HG03558 (cell line): ENCODE results near the gene PNPLA1.
"Not testable (repeated sequence)": the region's sequence is repeated elsewhere in the genome, so short reads cannot be mapped to it uniquely, and the experiment has no call there.

Experiments
- ATAC-seq: cut with Tn5 transposase; IDR thresholded peaks from one replicate; pipeline ENCODE4 v1.9.1; 2021; ENCODE audit warnings: moderate number of reproducible peaks; ENCODE audit not compliant: unreplicated experiment; ENCODE audit errors: extremely low read depth

PNPLA1 gene

DNA sequence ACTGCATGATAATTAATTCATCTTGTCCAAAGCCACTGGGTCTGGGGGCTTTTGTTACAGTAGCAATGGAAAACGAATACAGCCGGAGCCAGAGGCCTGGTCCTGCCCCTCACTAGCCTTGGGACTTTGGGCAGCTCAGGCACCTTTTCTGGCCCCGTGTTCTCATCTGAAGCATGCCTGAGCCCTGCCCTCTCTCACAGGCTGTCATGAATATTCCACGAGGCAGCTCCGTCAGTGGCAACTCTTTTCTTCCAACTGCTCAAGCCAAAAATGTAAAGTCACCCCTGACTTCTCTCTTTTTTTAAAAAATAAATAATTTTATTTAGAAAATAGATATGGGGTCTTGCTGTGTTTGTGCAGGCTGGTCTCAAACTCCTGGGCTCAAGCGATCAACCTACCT, 61.5 kb downstream of the PNPLA1 start:
- no peak for ATAC-seq

DNA sequence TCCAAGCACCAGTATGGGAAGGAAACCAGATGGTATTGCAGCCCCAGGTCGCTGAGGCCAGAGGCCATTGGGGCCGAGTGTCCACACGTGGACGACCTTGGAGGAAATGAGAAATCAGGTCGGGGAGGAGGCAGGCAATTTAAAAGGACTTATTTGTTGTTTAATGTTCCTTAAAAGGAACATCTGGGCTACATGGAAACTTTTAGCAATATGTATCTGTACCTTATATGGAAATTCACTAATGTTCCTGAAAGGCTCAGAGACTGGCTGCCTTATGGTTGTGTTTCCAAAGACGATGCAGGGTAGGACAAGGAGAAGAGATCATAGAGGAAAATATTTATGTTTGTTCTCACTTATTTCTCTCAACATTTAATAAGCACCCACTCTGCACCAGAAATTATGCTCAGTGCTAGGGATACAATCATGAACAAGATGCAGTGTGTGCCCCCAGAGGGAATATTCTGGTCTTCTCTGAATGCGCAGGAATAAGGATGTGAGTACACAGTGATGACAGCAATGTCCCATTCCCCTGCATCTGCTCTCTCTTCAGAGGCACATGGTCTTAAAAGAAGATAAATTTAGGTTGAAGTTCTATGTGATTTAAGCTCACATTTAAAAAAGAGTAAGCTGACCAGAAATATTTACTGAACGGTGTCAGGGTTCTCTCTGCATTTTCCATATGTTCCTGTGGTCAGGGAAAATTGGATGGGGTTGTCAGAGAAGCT, 63.5 kb downstream of the PNPLA1 start:
- no peak for ATAC-seq

DNA sequence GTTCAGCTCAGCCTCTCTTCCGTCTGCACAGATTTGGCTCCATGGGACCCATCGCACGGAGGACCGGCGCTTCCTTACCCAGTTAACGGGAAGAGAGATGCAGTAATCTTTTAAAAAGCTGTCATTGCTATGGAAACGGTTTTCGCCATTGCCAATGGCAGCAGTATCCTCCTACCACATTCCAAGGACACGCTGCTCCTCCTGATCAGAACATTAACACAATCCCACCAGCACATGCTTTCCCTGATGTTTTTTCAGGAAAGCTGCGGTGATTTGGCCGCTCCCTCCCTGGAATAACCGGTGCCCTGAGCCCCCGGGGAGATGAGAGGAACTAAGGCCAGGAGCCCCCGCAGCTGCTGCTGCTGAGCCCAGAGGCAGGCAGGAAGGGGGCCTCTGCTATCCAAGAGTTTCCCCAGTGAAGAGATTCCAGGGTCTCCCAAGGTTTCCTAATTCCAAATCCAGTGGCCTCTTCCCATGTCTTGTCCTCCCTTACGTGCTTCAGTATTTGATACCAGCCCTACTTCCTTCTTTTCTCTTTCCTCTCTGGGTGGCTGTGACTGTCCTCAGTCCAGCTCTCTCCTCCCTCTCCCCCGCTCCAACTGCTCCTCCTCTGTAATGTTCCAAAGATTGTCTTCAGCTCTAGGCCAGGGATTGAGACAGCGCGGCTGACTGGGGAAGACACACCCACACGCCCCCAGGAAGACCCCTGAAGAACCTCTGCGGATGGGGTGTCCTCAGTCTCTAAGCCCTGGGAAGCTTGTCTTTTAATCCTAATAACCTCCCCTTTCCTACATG, 64.3 kb downstream of the PNPLA1 start:
- no peak for ATAC-seq

DNA sequence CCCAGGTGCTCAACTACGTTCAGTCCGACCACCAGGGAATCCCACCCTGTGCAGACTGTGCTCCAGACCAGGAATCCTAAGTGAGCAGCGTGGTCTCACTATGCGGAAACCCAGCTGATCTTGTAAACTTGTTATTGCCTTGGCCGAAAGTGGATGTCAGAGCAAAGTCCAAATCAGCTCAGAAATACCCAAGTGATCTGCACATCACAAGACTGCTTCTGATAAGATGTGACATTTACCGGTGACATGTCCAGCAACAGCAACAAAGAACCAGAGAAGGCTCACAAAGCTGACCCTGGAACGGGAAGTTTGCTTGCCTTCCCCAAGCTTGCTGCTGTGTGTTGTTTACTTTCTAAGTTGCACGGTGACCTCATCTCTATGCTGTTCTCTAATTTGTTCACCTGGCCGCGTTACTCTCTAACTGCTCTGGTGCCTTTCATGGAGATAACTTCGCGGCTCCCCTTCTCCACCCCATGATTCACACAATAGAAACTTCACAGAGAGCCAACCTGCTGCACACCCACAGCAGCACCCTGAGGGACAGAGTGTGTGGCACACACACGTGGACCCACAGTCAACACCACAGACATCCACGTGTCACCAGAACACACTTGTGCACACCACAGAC, 65.1 kb downstream of the PNPLA1 start:
- ATAC-seq, result no peak

DNA sequence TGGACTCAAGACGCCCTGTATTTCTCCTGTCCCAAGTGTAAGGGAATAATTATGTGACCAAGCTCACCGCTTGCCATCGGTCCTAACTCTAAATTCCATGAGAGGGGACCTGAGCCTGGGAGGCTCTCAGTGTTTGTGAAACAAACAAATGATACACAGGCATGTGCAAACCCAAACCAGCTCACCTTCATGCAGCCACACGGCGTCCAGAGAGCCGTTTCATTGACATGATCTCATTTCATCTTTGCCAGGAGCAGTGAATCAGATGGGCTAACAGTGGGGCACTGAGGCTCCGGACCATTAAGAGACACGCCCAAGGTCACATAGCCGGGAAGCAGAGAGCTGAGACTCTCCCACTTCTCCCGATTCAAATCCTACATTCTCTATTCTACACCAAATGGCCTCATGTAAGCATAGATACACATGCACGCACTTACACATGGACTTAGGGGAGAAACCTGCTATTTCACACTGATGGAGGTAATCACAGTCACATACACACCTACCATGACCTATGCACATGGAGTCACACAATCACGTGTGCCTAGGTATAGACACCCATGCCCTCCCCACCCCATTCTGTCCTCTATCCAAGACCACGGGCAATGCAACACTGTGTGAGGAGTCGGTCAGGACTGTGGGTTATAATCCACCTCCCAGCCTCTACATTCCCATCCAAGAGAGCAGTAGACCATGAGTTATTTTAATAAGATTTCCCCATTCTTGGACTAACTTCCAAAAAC, 65.8 kb downstream of the PNPLA1 start:
- ATAC-seq, result no peak

DNA sequence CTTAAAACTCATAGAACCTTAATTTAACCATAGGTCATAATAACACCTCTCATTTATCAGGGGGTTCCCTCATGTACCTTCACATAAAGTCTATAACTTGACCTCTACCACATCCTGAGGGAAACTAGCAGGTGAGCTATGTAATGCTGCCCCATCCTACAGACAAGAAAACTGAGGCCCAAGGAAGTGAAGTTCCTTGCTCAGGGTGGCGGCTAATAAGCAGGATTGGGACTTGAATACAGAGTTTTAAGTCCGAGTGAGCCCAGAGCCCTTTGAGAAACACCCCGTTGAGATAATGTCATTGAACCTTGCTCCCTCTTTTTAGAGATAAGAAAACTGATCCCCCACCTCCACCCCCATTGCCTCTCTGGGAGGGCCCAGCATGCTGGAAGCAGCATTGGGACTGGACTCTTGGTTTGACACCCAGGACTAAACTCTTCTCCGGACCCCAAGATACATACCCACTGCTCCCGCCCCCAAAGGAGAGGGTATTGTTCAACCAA, 66.4 kb downstream of the PNPLA1 start:
- no peak for ATAC-seq

DNA sequence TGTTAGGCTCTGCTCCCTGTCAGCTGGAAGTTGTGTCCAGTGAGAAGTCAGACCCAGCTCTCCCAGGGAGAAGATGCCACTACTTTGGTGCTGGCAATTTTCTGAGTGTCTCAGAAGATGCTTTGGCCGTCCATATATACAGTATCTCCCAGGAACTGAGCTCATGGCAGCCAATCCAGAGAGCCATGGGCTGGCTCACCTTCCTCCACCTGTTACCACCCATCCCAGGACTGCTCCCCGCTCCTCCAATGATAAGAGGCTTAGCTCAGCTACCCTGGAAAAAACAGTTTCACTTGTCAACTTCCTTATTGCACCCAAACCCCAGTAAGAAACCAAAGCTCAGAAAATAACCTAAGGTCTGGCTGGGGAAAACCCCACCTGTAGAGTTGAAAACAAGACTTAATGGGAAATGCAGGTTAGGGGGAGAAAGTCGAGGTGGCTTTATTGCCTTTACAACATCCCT, 67.0 kb downstream of the PNPLA1 start, which contains the start of gene BNIP5:
Gene BNIP5, minus strand, starts transcription at position 110 of the 463 bp plus-strand sequence. CDS start 6,198 bp downstream, outside the sequence.
- no peak for ATAC-seq

DNA sequence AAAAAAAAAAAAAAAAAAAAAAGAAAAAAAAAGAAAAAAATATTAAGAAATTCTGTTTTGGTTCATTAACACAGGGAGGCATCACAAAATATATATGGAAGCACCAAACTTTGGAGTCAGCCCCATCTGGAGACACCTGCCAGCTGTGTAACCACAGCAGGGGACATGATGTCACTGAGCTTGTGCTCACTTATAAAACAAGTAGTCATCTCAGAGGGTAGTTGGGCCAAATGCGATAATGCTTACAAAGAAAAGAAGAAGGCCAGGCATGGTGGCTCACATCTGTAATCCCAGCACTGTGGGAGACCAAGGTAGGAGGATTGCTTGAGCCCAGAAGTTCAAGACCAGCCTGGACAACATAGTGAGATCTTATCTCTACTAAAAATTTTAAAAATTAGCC, 68.0 kb downstream of the PNPLA1 start:
- ATAC-seq, result no peak

DNA sequence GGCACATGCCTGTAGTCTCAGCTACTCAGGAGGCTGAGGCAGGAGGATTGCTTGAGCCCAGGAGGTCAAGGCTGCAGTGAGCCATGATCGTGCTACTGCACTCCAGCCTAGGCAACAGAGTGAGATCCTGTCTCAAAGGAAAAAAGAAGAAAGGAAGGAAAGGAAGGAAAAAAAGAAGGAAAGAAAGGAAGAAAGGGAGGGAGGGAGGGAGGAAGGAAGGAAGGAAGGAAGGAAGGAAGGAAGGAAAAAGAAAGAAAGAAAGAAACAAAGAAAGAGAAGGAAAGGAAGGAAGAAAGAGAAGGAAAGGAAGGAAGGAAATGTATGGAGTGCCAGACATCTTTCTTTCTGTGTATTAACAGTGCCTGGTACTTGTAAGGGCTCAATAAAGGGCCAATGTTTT, 68.4 kb downstream of the PNPLA1 start:
- not testable (repeated sequence) for ATAC-seq

DNA sequence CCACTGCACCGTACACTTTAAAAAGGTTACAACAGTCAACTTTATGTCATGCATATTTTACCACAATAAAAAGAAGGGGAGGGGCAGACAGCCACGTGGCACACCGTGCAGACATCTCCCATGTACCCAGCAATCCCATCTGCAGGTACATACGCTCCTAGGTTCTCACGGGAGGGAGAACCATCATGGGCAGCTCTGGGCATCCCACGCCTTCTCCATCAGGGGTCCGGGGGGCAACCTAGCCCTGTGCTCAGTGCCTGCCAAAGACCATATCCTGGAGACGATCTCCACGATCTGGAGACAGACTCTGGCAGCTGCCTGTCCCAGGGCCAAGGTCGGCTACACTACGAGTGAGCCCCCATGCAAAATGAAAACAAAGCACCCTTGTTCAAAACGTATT, 69.3 kb downstream of the PNPLA1 start:
- ATAC-seq, result no peak

DNA sequence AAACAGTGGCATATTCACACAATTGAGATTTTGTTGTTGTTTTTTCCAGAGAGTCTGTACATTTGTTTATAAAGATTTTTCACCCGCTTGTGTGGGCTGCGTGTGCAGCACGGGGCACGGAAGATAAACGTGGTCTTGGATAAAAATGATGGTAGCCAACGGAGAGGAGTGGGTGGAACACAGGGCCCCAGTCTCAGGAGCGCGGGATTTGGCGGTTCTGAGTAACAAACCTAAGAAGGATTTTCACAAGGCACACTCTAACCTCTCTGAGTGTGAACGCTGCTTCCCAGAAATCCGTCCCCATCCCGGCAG, 70.4 kb downstream of the PNPLA1 start:
- no peak for ATAC-seq

DNA sequence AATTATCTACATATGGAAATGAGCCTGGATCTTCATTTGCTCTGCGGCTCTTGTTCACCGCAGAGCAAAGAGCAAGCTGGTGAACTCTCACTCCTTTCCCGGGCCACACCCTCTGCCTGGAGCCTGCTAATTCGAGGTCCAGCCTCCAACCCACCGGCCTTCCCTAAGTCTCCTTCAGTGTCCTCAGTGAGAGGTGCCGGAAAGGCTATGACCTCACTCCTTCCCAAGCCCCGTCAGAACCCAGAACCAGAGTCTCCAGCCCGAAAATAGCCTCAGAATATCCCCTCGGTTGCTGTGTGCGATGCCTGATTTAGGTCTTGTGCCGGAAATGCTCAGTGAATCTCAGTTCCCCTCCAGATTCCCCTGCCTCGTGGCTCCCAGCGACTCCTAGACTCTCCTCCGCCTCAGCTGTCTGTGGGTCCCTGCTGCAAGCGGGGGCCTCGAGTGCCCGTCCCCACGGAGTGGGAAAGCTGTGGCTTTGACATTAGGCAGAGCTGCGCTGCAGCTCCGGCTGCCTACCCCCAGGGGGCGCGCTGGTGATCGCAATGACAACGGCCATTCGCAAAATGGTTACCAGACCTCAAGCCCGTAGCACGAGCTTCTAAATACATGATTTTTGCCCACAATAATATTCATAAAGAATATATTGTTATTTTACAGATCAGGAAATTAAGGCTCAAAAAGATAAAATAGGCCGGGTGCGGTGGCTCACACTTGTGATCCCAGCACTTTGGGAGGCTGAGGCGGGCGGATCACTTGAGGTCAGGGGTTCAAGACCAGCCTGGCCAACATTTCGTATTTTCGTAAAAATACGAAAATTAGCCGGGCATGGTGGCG, 71.0 kb downstream of the PNPLA1 start:
- ATAC-seq, result no peak

DNA sequence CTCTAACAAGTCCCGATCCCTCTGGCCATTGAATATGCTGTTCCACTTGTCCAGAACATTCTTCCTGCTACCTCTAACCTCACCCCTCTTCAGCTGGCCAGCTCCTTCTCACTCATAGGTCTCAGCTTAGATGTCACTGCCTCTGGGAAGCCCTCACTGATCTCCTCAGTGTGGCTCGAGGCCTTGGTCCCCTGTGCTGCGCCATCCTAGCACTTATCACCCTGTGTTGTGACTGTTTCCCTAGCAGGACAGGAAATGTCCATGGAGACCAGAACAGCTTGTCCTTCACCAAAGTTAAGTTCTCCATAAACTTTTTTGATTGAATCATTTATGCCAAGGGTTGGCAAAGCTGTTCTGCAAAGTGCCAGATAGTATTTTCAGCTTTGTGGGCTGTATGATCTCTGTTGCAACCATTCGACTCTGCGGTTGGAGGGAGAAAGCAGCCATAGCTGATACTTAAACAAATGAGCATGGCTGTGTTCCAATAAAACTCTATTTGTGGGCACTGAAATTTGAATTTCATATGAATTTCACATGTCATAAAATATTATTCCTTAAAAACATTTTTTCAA, 73.3 kb downstream of the PNPLA1 start:
- ATAC-seq, result no peak

DNA sequence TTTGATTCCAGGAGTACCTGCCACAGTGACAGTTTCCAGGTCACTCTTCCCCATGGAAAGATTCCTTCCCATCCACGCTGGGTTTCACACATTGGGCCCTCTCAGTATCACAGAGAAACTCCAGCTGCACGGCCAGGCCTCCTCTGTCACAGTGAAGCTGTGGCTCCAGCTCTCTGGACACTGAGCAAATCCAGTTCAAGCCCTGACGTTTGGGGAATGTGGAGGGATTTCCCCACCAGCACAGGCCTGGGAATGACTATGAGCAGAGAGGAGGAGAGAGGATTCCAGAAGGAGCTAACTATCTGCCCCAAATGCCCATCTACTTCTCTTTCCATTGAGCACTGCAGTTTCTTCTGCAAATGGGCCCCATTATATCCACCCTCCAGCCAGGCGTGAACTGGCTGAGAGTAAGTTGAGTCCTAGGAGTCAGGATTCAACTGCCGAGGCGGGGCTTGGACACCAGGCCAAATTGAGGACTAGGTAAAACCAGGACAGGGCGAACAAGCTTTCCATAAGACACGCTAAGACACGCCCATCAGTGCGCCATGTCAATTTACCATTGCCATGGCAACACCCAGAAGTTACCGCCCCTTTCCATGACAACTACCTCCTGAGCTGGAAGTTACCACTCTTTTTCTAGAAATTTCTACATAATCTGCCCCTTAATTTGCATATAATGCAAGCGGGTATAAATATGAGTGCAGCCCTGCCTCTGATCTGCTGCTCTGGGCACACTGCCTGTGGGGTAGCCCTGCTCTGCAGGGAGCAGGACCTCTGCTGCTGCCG, 76.0 kb downstream of the PNPLA1 start:
- no peak for ATAC-seq

DNA sequence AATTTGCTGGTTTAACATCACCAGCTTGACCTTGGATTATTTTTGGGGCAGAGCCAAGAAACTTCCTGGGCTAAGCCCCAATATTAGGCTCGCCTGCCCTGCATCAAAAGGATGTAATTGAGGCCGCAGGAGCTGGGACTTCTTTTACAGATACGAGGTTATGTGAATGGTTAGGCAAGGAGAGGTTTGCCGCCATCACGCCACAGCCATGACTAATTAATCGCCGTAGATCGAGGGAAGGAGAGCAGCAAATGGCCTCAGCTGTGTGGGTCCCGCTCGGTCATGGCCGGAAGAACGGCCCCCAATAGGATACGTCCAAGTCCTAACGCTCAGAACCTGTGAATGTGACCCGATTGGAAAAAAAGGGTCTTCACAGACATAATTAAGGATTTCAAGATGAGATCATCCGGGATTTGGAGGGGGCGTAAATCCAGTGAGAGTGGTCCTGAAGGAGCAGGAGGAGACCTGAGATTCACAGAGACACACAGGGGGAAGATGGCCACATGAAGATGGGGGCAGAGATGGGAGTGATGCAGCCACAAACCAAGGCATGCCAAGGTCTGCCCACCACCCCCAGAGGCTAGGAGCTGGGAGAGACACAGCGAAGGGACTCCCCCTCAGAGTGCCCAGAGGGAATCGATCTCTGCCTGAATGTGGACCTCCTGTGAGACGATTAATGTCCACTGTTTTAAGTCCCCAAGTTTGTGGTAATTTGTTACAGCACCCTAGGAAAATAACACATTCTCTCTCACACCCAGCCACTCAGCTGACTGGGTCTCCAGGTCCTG, 76.8 kb downstream of the PNPLA1 start:
- ATAC-seq, result no peak

DNA sequence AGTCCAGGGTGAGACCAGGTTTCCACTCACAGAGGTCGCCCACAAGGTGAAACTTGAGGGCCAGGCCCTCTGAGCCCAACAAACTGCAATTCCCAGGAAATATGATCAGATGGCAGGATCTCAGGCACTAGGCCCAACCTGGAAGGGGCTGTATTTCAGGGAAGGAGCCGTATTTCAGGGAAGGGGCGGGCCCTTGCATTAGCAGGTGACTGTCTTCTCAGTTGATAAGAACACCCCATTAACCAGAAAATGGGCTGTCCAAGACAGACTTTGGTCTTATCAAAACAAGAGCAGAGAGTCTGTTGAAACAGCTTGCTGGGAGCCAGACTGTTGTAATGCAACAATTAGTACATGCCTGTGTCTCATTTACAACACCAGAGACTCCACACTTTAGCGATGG, 77.8 kb downstream of the PNPLA1 start:
- no peak for ATAC-seq

DNA sequence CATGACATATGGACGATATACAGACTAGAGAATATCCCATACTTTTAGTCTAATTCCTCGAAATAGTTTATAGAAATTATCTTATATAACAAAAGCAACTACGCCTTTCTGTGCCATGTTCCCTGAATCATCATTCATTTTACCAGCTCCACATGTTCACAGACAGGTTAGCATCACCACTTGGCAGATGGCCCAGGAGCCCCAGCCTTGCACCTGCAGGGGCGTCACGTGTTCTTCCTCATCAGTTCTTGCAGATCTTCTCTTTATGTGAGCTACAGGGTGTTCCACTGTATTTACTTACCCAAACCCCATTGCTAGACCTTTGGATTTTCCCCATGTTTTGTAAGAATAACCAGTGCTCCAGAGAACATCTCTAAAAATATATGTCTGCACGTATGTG, 79.4 kb downstream of the PNPLA1 start:
- no peak for ATAC-seq

DNA sequence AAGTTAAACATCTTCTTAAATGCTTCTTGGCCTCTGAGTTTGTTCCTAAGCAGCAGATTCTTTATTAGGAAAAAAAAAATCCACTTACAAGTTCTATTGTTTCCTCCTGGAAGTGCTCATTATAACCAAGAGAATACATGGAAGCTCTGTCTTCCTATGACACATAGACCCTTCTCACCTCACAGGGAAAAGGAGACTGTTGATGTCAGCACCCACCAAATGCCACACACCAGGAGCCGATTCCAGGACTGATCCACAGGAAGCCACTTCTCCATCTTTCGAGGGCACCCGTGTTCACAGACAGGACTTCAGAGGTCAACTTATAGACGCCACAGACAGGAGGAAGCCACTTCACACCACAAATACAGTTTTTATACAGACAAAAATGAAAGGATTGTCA, 80.2 kb downstream of the PNPLA1 start:
- ATAC-seq, result no peak
